CD4-positive, alpha-beta T cell treated with Interleukin-4 for 4 hours (primary cell): Measurements from ENCODE around the gene LARGE2.
A peak's percentile ranks its signal among the peaks of the same experiment; 100 is the strongest.

Source experiments
- DNase-seq: peaks from one replicate; pipeline ENCODE4 v3.0.0-alpha.2; 2020

LARGE2 gene

GRCh38 chr11:45930951-45931570, 8.6 kb downstream of the LARGE2 start:
- DNase-seq: no peak

- no peak for DNase-seq
Observed at GRCh38 chr11:45931739-45932138, 9.3 kb downstream of the LARGE2 start.

- DNase-seq: no peak
Observed at GRCh38 chr11:45932217-45932616, 9.8 kb downstream of the LARGE2 start.

GRCh38 chr11:45933131-45933831, 10.8 kb downstream of the LARGE2 start:
- no peak for DNase-seq

- no peak for DNase-seq
Observed at GRCh38 chr11:45933846-45934579, 11.6 kb downstream of the LARGE2 start.

GRCh38 chr11:45934580-45935318, 12.3 kb downstream of the LARGE2 start:
- DNase-seq: no peak

- DNase-seq: no peak
Observed at GRCh38 chr11:45935349-45936064, 13.1 kb downstream of the LARGE2 start.

GRCh38 chr11:45936511-45937054, 14.1 kb downstream of the LARGE2 start:
- DNase-seq: no peak

- DNase-seq: no peak
Observed at GRCh38 chr11:45937916-45938315, 15.5 kb downstream of the LARGE2 start.

GRCh38 chr11:45939836-45940235, 17.4 kb downstream of the LARGE2 start:
- DNase-seq: no peak

GRCh38 chr11:45941285-45941684, 18.8 kb downstream of the LARGE2 start:
- no peak for DNase-seq

- DNase-seq: no peak
Observed at GRCh38 chr11:45942381-45942780, 19.9 kb downstream of the LARGE2 start.

- no peak for DNase-seq
Observed at GRCh38 chr11:45945397-45945999, 23.0 kb downstream of the LARGE2 start.

- DNase-seq: no peak
Observed at GRCh38 chr11:45947885-45948284, 25.4 kb downstream of the LARGE2 start.

- DNase-seq: no peak
Observed at GRCh38 chr11:45948356-45948755, 25.9 kb downstream of the LARGE2 start.

GRCh38 chr11:45949992-45950407, 27.5 kb downstream of the LARGE2 start:
- DNase-seq: no peak

GRCh38 chr11:45959851-45960250, 37.4 kb downstream of the LARGE2 start:
- DNase-seq: no peak

GRCh38 chr11:45960387-45961095, 38.1 kb downstream of the LARGE2 start:
- DNase-seq: no peak

GRCh38 chr11:45961751-45962240, 39.3 kb downstream of the LARGE2 start:
- no peak for DNase-seq

- peak; percentile 76 for DNase-seq
Observed at GRCh38 chr11:45964911-45965389, 42.5 kb downstream of the LARGE2 start.

GRCh38 chr11:45967506-45967905, 45.0 kb downstream of the LARGE2 start:
- no peak for DNase-seq
